ENCODE results near the gene C2. TPM values are rescaled to one million over a fixed set of nuclear protein-coding genes. Genes with fewer than 3 reads are reported as not detected.
"Not testable (repeated sequence)": the region's sequence is repeated elsewhere in the genome, so short reads cannot be mapped to it uniquely, and the experiment has no call there.

The C2 gene
- total RNA-seq, 1 donor, result 4.4 TPM

GRCh38 chr6:31903957-31904356, 23.6 kb upstream of the C2 start:
- DNase-seq (ENCODE audit: low read depth), result peak; percentile 78

GRCh38 chr6:31905041-31905440, 22.5 kb upstream of the C2 start:
- no peak overlapping the region for H3K4me3 ChIP-seq (ENCODE audit: low read depth, low read length)
- TF ChIP-seq CTCF (IDR thresholded peaks at IDR 0.05; ENCODE audit: insufficient read depth, low read length), result no peak

More at GRCh38 chr6:31903957-31904356, 23.6 kb upstream of the C2 start:
- no peak for TF ChIP-seq CTCF (IDR thresholded peaks at IDR 0.05; ENCODE audit: insufficient read depth, low read length)
- H3K4me3 ChIP-seq (ENCODE audit: low read depth, low read length), result no peak overlapping the region

GRCh38 chr6:31906122-31906521, 21.4 kb upstream of the C2 start:
- H3K4me3 ChIP-seq (ENCODE audit: low read depth, low read length), result no peak overlapping the region
- no peak for DNase-seq (ENCODE audit: low read depth)
- TF ChIP-seq CTCF (IDR thresholded peaks at IDR 0.05; ENCODE audit: insufficient read depth, low read length), result no peak

More at GRCh38 chr6:31905041-31905440, 22.5 kb upstream of the C2 start:
- DNase-seq (ENCODE audit: low read depth), result no peak

GRCh38 chr6:31906727-31907126, 20.8 kb upstream of the C2 start:
- DNase-seq (ENCODE audit: low read depth); H3K4me3 ChIP-seq (ENCODE audit: low read depth, low read length): not testable (repeated sequence)

GRCh38 chr6:31907158-31907813, 20.2 kb upstream of the C2 start:
- peak; percentile 83 for DNase-seq (ENCODE audit: low read depth)
- H3K4me3 ChIP-seq (ENCODE audit: low read depth, low read length), result no peak overlapping the region
- no peak for TF ChIP-seq CTCF (IDR thresholded peaks at IDR 0.05; ENCODE audit: insufficient read depth, low read length)

GRCh38 chr6:31908255-31908654, 19.3 kb upstream of the C2 start:
- not testable (repeated sequence) for H3K4me3 ChIP-seq (ENCODE audit: low read depth, low read length); DNase-seq (ENCODE audit: low read depth)

- peak; percentile 35 for DNase-seq (ENCODE audit: low read depth)
- TF ChIP-seq CTCF (IDR thresholded peaks at IDR 0.05; ENCODE audit: insufficient read depth, low read length), result no peak
Measured at GRCh38 chr6:31908791-31909190, 18.7 kb upstream of the C2 start.

GRCh38 chr6:31909298-31909697, 18.2 kb upstream of the C2 start:
- not testable (repeated sequence) for H3K4me3 ChIP-seq (ENCODE audit: low read depth, low read length); DNase-seq (ENCODE audit: low read depth)

More at GRCh38 chr6:31908791-31909190, 18.7 kb upstream of the C2 start:
- no peak overlapping the region for H3K4me3 ChIP-seq (ENCODE audit: low read depth, low read length)

Measured in fibroblast of the aortic adventitia (primary cell).